GM18498 (cell line): ENCODE data around the gene ARHGAP44.
A peak's percentile ranks its signal among the peaks of the same experiment; 100 is the strongest.

Experiments
- ATAC-seq: cut with Tn5 transposase; IDR thresholded peaks from one replicate; pipeline ENCODE4 v1.9.1; 2021; ENCODE audit warnings: mild to moderate bottlenecking, moderate library complexity; ENCODE audit not compliant: unreplicated experiment

The ARHGAP44 gene

DNA sequence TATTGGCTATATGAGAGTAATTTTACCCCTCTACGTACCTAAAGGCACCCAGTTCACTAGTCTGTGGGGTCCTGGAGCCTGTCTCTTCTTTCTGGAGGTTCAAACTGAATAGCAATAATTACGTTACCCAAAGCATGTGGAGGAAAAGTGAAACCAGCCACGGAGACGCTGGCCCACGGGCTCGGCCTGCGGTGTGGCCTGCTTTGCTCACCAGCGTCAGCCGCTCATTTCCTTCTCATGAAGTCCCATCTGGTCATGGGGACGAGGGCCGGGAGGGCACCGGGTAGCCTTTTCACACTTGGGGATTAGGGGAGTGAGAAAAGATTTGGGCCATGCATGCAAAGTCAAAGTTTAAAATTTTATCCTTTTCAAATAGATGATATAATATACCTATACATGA is 201.6 kb downstream of the ARHGAP44 start:
- no peak for ATAC-seq

GRCh38 chr17:12992676-12993075 is 203.4 kb downstream of the ARHGAP44 start:
- no peak for ATAC-seq

DNA sequence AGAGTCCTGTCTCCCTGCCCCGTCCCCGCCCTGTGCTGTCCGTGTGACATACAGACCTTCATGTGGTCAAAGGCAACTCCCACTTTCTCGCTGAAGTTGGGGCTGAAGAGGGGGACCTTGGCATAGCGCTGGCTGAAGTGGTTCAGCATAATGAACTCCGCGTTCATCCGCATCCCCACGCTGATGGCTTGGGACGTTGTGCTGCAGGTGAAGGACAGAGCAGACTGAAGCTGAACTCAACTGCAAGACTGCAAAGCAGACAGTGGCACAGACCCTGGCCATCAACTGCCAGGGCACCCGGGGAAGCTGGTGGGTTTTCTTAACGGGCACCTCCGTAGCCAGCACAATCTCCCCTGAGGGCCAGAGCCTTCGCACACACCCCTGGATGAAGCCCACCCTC is 204.3 kb downstream of the ARHGAP44 start:
- no peak for ATAC-seq

DNA sequence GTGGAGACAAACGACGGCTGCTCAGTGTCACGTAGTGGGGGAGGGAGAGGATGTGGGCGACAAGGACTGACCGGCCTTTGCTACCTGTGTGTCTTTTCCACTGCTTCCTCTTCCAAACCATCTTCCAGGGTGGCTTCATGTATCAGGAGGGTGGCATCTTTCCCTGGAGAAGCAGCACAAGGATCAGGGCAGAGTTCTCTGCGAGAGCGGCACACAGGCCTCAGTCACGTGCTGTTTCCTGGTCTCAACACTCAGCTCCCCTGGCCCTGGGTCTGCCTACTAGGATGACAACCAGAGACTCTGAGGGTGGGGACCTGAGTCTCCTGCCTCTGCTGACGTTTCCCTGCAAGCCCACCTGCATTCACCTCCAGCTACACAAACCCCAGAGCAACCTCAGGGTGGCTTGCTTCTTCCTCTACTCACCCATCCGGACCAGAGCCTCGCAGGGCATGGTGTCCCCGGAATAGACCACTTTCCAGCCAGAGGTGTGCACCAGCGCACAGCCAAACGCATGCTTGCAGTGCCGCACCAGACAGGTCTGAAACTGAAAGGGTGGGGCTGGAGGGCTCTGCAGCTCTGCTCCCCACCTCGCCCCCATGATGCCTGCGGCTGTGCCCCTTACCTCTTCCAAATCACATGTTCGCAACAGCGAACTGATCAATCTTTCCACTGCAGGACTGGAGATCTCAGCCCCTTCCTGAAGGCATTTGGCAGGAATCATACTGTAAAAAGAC is 205.2 kb downstream of the ARHGAP44 start:
- ATAC-seq: no peak

DNA sequence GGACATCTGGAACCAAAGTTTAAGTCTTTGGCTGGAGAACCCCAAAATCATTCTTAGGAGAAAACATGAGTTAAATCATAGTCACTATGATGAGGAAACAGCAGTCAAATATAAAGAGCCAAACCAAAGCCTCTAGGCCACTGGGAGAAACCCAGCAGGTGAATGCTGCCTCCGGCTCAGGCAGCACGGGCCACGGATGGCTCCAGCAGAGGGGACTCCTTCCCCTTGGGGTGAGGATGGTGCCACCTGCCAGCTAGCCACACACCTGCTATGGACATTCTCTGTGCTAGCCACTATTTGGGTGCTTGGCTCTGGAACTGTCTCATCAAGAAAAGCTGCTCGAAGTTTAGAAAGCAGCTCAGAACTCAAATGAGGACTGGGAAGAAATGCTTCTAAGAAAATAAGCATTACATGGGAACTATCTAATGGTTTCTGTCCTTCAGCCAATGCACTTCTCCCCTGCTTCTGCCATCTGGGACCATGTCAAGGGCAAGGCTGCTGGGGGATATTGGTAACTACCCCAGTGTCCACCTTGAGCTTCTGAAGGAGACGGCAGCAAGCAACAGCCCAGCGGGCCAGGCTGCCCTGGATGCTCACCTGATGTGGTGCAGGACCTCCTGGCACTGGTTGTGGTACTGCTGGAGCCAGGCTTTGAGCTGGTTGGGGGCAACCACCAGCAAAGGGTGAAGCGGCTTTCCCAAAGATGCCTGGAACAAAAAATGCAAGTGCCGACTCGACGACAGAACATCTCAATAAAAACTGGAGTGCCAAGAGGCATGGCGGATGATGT is 206.0 kb downstream of the ARHGAP44 start:
- no peak for ATAC-seq

- ATAC-seq: no peak
These were observed 206.6 kb downstream of the ARHGAP44 start for GRCh38 chr17:12995896-12996295.

DNA sequence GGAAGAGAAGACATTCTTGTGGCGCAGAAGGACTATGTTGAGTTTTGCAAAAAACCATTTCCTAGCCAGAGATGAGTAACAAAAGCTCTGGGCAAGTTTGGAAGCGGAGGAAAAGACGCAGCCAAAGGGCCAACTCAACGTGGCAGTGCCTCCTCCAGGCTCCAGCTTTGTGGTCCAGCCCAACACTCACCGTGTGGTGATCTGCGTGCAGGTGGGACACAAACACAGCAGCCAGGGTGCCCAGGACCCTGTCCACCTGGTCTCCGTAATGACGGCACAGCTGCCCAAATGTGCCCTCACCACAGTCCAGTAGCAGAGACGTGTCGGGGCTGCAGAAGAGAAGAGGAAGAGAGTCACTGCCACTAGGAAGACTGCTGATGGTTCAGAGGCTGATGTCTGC is 207.1 kb downstream of the ARHGAP44 start:
- no peak for ATAC-seq

- ATAC-seq: no peak
These were observed 207.6 kb downstream of the ARHGAP44 start for GRCh38 chr17:12996941-12997340.

GRCh38 chr17:12998461-12998860 is 209.2 kb downstream of the ARHGAP44 start:
- ATAC-seq: no peak

- ATAC-seq: no peak
These were observed 209.6 kb downstream of the ARHGAP44 start for GRCh38 chr17:12998874-12999273.

DNA sequence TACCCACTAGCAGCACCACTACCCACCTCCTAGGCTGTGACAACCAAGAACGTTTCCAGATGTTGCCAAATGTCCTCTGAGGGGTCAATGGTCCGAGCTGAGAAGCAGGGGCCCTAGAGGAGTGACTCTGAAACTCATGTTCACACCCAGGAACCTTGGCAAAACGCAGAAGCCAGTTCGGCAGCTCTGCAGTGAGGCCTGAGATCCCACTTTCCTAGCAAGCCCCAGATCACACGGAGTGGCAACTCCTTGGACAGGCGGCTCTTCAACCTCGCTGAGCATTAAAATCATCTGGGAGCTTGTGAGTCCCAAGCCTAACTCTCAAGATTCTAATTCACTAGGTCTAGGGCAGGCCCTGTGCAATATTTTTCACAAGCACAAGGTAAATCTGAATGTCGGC is 211.3 kb downstream of the ARHGAP44 start:
- no peak for ATAC-seq

GRCh38 chr17:13001991-13002615 is 212.8 kb downstream of the ARHGAP44 start:
- no peak for ATAC-seq

DNA sequence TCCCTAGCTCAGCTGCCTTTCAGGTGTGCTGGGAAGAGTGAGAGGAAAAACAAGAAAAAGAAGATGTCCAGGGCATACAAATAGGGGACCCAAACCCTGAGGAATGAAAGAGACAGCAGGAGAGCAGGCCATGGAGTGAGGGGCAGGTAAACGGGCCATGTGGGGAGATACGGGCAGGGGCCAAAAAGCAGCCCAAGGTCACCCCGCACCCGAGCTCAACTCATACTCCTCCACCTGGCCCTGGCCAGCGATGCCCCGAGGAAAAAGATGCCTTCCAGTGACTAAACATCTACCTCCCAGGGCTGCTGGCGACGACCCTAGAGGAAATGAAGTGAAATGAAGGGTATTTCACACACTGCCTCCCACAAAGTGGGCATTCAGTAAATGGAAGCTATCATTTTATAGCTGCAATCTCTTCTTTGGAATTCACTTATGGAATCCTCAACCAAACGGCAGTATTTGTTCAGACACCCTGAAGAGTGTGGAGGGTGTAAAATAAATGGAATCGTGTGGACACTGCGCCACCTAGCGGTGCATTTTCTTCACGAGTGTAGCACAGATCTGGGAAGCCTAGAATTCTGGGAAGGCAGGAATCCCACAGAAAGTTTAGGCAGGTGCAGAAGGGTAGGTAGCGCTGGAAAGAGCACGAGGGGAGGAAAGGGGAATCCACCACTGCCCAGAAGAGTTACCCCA is 213.6 kb downstream of the ARHGAP44 start:
- ATAC-seq: peak; percentile 65

- ATAC-seq: peak; percentile 40
These were observed 214.2 kb downstream of the ARHGAP44 start for GRCh38 chr17:13003454-13003851.

- ATAC-seq: no peak
These were observed 214.6 kb downstream of the ARHGAP44 start for GRCh38 chr17:13003927-13004326.

DNA sequence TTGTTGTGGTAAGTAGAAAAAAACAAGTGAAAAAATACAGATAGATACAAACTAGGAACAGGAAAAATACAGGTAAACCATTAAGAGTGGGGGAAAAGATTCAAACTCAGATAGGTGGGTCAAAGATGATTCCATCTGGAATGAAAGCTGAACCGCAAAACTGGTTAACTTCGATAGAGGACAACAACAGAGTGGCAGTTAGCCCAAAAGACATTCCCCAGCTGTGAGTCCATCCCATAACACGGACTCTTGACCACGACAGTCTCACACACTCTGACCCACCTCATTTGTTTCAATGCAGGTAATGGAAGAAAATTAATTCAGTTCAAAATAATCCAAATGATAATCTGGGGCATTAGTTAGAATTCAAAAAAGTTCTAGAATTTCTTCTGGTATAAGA is 215.0 kb downstream of the ARHGAP44 start:
- no peak for ATAC-seq

GRCh38 chr17:13005530-13005929 is 216.2 kb downstream of the ARHGAP44 start:
- no peak for ATAC-seq

GRCh38 chr17:13008461-13008860 is 219.2 kb downstream of the ARHGAP44 start:
- ATAC-seq: no peak

DNA sequence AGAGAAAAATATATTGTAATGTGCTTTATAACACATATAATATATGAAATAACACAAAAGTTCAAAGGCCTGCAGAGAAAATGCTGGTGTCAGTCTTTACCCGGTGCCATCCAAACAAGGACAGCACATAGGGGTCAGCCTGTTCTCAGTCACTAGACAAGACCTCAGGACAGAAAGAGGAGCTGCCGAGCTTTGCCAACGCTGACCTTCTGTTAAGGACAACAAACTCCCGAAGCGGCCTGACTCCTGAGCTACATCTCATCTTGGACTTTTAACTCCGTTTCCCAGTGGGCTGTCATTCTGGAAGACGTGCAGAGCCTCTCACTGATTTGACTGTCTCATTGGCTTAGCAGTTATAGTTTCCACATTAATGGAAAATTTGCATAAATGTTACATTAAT is 221.7 kb downstream of the ARHGAP44 start:
- no peak for ATAC-seq

- ATAC-seq: no peak
These were observed 225.5 kb downstream of the ARHGAP44 start for GRCh38 chr17:13014801-13015200.
